Measurements from ENCODE around the gene ZC3H4.

The ZC3H4 gene

GRCh38 chr19:47146920-47147319 lies 33.3 kb upstream of the ZC3H4 start:
- Histone ChIP-seq H3K9me3 (replicated peaks in 1 of 2; ENCODE audit: control insufficient read depth in 2 of 2, insufficient read depth in 1 of 2, low read depth in 1 of 2, low read length in 2 of 2) (no peaks in the 10 kb centered on the region), H3K36me3 (replicated peaks in 1 of 2; ENCODE audit: control insufficient read depth in 2 of 2, insufficient read depth in 2 of 2, low read length in 2 of 2) (peaks cover 48 to 94% of the 10 kb centered on the region in 2 donors), H3K4ac (ENCODE audit: low read length) (no peak overlapping the region), H3K4me1 (ENCODE audit: control insufficient read depth in 2 of 2, insufficient read depth in 1 of 2, low read depth in 1 of 2, low read length in 2 of 2) (peaks cover 3 to 6% of the 10 kb centered on the region in 2 donors), H3K4me3 (ENCODE audit: low read length in 2 of 2) (no peak overlapping the region), H2BK12ac (ENCODE audit: low read length) (no peak overlapping the region), H2BK15ac (ENCODE audit: low read length) (no peak overlapping the region), H3K23ac (ENCODE audit: low read depth, low read length, poor library complexity) (no peak overlapping the region), H4K91ac (ENCODE audit: low read depth, low read length, poor library complexity) (no peak overlapping the region), H2AFZ (ENCODE audit: low read length) (no peak overlapping the region), H3K14ac (ENCODE audit: low read length) (no peak overlapping the region), H3K4me2 (ENCODE audit: insufficient read depth, low read length, poor library complexity, severe bottlenecking) (no peak overlapping the region), H4K8ac (ENCODE audit: low read depth, low read length) (no peak overlapping the region), H3K27ac (replicated peaks; ENCODE audit: low read length) (no peak overlapping the region), H3K27me3 (ENCODE audit: control insufficient read depth in 3 of 3, insufficient read depth in 3 of 3, low read depth in 1 of 3, low read length in 3 of 3) (no peaks in the 10 kb centered on the region), H2BK5ac (ENCODE audit: low read length) (no peak overlapping the region), H3K9ac (ENCODE audit: low read depth, low read length, poor library complexity) (no peak overlapping the region), H2AK5ac (ENCODE audit: low read depth, low read length) (no peak overlapping the region), H3K79me1 (ENCODE audit: low read depth, low read length) (peaks cover 3% of the 10 kb centered on the region), H3K18ac (ENCODE audit: low read length) (no peak overlapping the region), H2BK120ac (ENCODE audit: low read depth, low read length) (no peak overlapping the region)
- no CpG with 5 or more reads among the region's 2 CpGs for WGBS, 2 donors (ENCODE audit: extremely low coverage in 2 of 2, insufficient read length in 2 of 2, insufficient replicate concordance in 1 of 2)
- no peak for DNase-seq (ENCODE audit: low spot score)

- H3K4me2 ChIP-seq (ENCODE audit: insufficient read depth, low read length, poor library complexity, severe bottlenecking): no peak overlapping the region
- H3K23ac ChIP-seq (ENCODE audit: low read depth, low read length, poor library complexity): no peak overlapping the region
- no peak overlapping the region for H3K14ac ChIP-seq (ENCODE audit: low read length)
- peaks cover 46 to 88% of the 10 kb centered on the region in 2 donors for H3K36me3 ChIP-seq (replicated peaks in 1 of 2; ENCODE audit: control insufficient read depth in 2 of 2, insufficient read depth in 2 of 2, low read length in 2 of 2)
- H3K9ac ChIP-seq (ENCODE audit: low read depth, low read length, poor library complexity): no peak overlapping the region
- H2BK5ac ChIP-seq (ENCODE audit: low read length): no peak overlapping the region
- no CpG with 5 or more reads among the region's 5 CpGs for WGBS, 2 donors (ENCODE audit: extremely low coverage in 2 of 2, insufficient read length in 2 of 2, insufficient replicate concordance in 1 of 2)
- no peak overlapping the region for H2BK12ac ChIP-seq (ENCODE audit: low read length)
- no peak overlapping the region for H3K4ac ChIP-seq (ENCODE audit: low read length)
- no peak for DNase-seq (ENCODE audit: low spot score)
- H3K4me1 ChIP-seq (ENCODE audit: control insufficient read depth in 2 of 2, insufficient read depth in 1 of 2, low read depth in 1 of 2, low read length in 2 of 2): no peaks in the 10 kb centered on the region
- H3K4me3 ChIP-seq (ENCODE audit: low read length in 2 of 2): no peak overlapping the region
- H4K8ac ChIP-seq (ENCODE audit: low read depth, low read length): no peak overlapping the region
- no peak overlapping the region for H2AFZ ChIP-seq (ENCODE audit: low read length)
- no peak overlapping the region for H2BK15ac ChIP-seq (ENCODE audit: low read length)
- H2BK120ac ChIP-seq (ENCODE audit: low read depth, low read length): no peak overlapping the region
- H3K18ac ChIP-seq (ENCODE audit: low read length): no peak overlapping the region
- H2AK5ac ChIP-seq (ENCODE audit: low read depth, low read length): no peak overlapping the region
- no peak overlapping the region for H3K27ac ChIP-seq (replicated peaks; ENCODE audit: low read length)
- peaks cover 3% of the 10 kb centered on the region for H3K79me1 ChIP-seq (ENCODE audit: low read depth, low read length)
- H4K91ac ChIP-seq (ENCODE audit: low read depth, low read length, poor library complexity): no peak overlapping the region
- H3K27me3 ChIP-seq (ENCODE audit: control insufficient read depth in 3 of 3, insufficient read depth in 3 of 3, low read depth in 1 of 3, low read length in 3 of 3): no peaks in the 10 kb centered on the region
- no peaks in the 10 kb centered on the region for H3K9me3 ChIP-seq (replicated peaks in 1 of 2; ENCODE audit: control insufficient read depth in 2 of 2, insufficient read depth in 1 of 2, low read depth in 1 of 2, low read length in 2 of 2)
These were observed 32.3 kb upstream of the ZC3H4 start for GRCh38 chr19:47145639-47146486.

- Histone ChIP-seq H2BK15ac (ENCODE audit: low read length) (no peak overlapping the region), H2BK12ac (ENCODE audit: low read length) (no peak overlapping the region), H2BK120ac (ENCODE audit: low read depth, low read length) (no peak overlapping the region), H3K23ac (ENCODE audit: low read depth, low read length, poor library complexity) (no peak overlapping the region), H3K9ac (ENCODE audit: low read depth, low read length, poor library complexity) (no peak overlapping the region), H3K27me3 (ENCODE audit: control insufficient read depth in 3 of 3, insufficient read depth in 3 of 3, low read depth in 1 of 3, low read length in 3 of 3) (no peaks in the 10 kb centered on the region), H3K4me1 (ENCODE audit: control insufficient read depth in 2 of 2, insufficient read depth in 1 of 2, low read depth in 1 of 2, low read length in 2 of 2) (no peaks in the 10 kb centered on the region), H2AK5ac (ENCODE audit: low read depth, low read length) (no peak overlapping the region), H3K9me3 (replicated peaks in 1 of 2; ENCODE audit: control insufficient read depth in 2 of 2, insufficient read depth in 1 of 2, low read depth in 1 of 2, low read length in 2 of 2) (no peaks in the 10 kb centered on the region), H3K27ac (replicated peaks; ENCODE audit: low read length) (no peak overlapping the region), H2AFZ (ENCODE audit: low read length) (no peak overlapping the region), H3K4me2 (ENCODE audit: insufficient read depth, low read length, poor library complexity, severe bottlenecking) (no peak overlapping the region), H3K4ac (ENCODE audit: low read length) (no peak overlapping the region), H3K4me3 (ENCODE audit: low read length in 2 of 2) (no peak overlapping the region), H3K14ac (ENCODE audit: low read length) (no peak overlapping the region), H3K18ac (ENCODE audit: low read length) (no peak overlapping the region), H3K79me1 (ENCODE audit: low read depth, low read length) (peaks cover 3% of the 10 kb centered on the region), H3K36me3 (replicated peaks in 1 of 2; ENCODE audit: control insufficient read depth in 2 of 2, insufficient read depth in 2 of 2, low read length in 2 of 2) (peaks cover 43 to 83% of the 10 kb centered on the region in 2 donors), H2BK5ac (ENCODE audit: low read length) (no peak overlapping the region), H4K91ac (ENCODE audit: low read depth, low read length, poor library complexity) (no peak overlapping the region), H4K8ac (ENCODE audit: low read depth, low read length) (no peak overlapping the region)
- DNase-seq (ENCODE audit: low spot score): no peak
- WGBS, 2 donors (ENCODE audit: extremely low coverage in 2 of 2, insufficient read length in 2 of 2, insufficient replicate concordance in 1 of 2): no CpG with 5 or more reads among the region's 13 CpGs
These were observed 31.1 kb upstream of the ZC3H4 start for GRCh38 chr19:47144630-47145029.

GRCh38 chr19:47143322-47144073 lies 29.9 kb upstream of the ZC3H4 start:
- no peak overlapping the region for H2BK12ac ChIP-seq (ENCODE audit: low read length)
- H3K9ac ChIP-seq (ENCODE audit: low read depth, low read length, poor library complexity): no peak overlapping the region
- no peak overlapping the region for H3K14ac ChIP-seq (ENCODE audit: low read length)
- H3K4me2 ChIP-seq (ENCODE audit: insufficient read depth, low read length, poor library complexity, severe bottlenecking): no peak overlapping the region
- no peak overlapping the region for H3K4me3 ChIP-seq (ENCODE audit: low read length in 2 of 2)
- DNase-seq (ENCODE audit: low spot score): no peak
- no peaks in the 10 kb centered on the region for H3K4me1 ChIP-seq (ENCODE audit: control insufficient read depth in 2 of 2, insufficient read depth in 1 of 2, low read depth in 1 of 2, low read length in 2 of 2)
- peaks cover 5% of the 10 kb centered on the region for H3K79me1 ChIP-seq (ENCODE audit: low read depth, low read length)
- no CpG with 5 or more reads among the region's 11 CpGs for WGBS, 2 donors (ENCODE audit: extremely low coverage in 2 of 2, insufficient read length in 2 of 2, insufficient replicate concordance in 1 of 2)
- H3K23ac ChIP-seq (ENCODE audit: low read depth, low read length, poor library complexity): no peak overlapping the region
- H2AFZ ChIP-seq (ENCODE audit: low read length): no peak overlapping the region
- H3K27me3 ChIP-seq (ENCODE audit: control insufficient read depth in 3 of 3, insufficient read depth in 3 of 3, low read depth in 1 of 3, low read length in 3 of 3): no peaks in the 10 kb centered on the region
- no peak overlapping the region for H2AK5ac ChIP-seq (ENCODE audit: low read depth, low read length)
- H3K36me3 ChIP-seq (replicated peaks in 1 of 2; ENCODE audit: control insufficient read depth in 2 of 2, insufficient read depth in 2 of 2, low read length in 2 of 2): peaks cover 41 to 83% of the 10 kb centered on the region in 2 donors
- no peak overlapping the region for H3K27ac ChIP-seq (replicated peaks; ENCODE audit: low read length)
- no peak overlapping the region for H2BK15ac ChIP-seq (ENCODE audit: low read length)
- H3K9me3 ChIP-seq (replicated peaks in 1 of 2; ENCODE audit: control insufficient read depth in 2 of 2, insufficient read depth in 1 of 2, low read depth in 1 of 2, low read length in 2 of 2): no peaks in the 10 kb centered on the region
- no peak overlapping the region for H3K18ac ChIP-seq (ENCODE audit: low read length)
- H4K91ac ChIP-seq (ENCODE audit: low read depth, low read length, poor library complexity): no peak overlapping the region
- no peak overlapping the region for H3K4ac ChIP-seq (ENCODE audit: low read length)
- no peak overlapping the region for H4K8ac ChIP-seq (ENCODE audit: low read depth, low read length)
- no peak overlapping the region for H2BK120ac ChIP-seq (ENCODE audit: low read depth, low read length)
- H2BK5ac ChIP-seq (ENCODE audit: low read length): no peak overlapping the region

All from neuronal stem cell (in vitro differentiated cells).